HepG2 (cell line): ENCODE data around the gene UQCR11. TPM values are rescaled to one million over a fixed set of nuclear protein-coding genes. Genes with fewer than 3 reads are reported as not detected.

Source experiments
- CBFB ChIP-seq: sonication (generic); formaldehyde crosslinking; IDR thresholded peaks from 2 replicates; pipeline ENCODE4 v1.4.0; 2020; ENCODE audit warnings: missing genetic modification reagents
- CCAR2 ChIP-seq: fragments of 200-400 bp; formaldehyde crosslinking; optimal IDR thresholded peaks from 2 replicates; pipeline ENCODE3; 2018; ENCODE audit warnings: low read depth, mild to moderate bottlenecking, low read length, moderate library complexity
- FOXK2 ChIP-seq: fragments of 450-650 bp; IDR thresholded peaks from 2 replicates; pipeline ENCODE4 v1.6.1; 2016
- HNRNPUL1 ChIP-seq: fragments of 200-400 bp; formaldehyde crosslinking; IDR thresholded peaks from 2 replicates; pipeline ENCODE4 v1.6.1; 2017; ENCODE audit warnings: low read depth, mild to moderate bottlenecking, low read length, moderate library complexity
- ISL2 ChIP-seq: sonication (generic); formaldehyde crosslinking; IDR thresholded peaks from 2 replicates; pipeline ENCODE4 v1.5.0; 2020; ENCODE audit warnings: missing genetic modification reagents
- ZKSCAN5 ChIP-seq: sonication (generic); formaldehyde crosslinking; IDR thresholded peaks from 2 replicates; pipeline ENCODE4 v1.5.1; 2020; ENCODE audit warnings: mild to moderate bottlenecking, missing genetic modification reagents
- ZMYM4 ChIP-seq: sonication (generic); formaldehyde crosslinking; IDR thresholded peaks from 2 replicates; pipeline ENCODE4 v1.8.1; 2023; ENCODE audit warnings: mild to moderate bottlenecking, missing genetic modification reagents
- ZNF138 ChIP-seq: sonication (generic); formaldehyde crosslinking; IDR thresholded peaks from 2 replicates; pipeline ENCODE4 v1.5.0; 2020; ENCODE audit warnings: mild to moderate bottlenecking, low read depth, missing genetic modification reagents
- ZNF354B ChIP-seq: sonication (generic); formaldehyde crosslinking; IDR thresholded peaks from 2 replicates; pipeline ENCODE4 v1.8.0; 2022; ENCODE audit warnings: mild to moderate bottlenecking, missing genetic modification reagents
- ZNF543 ChIP-seq: sonication (generic); formaldehyde crosslinking; IDR thresholded peaks from 2 replicates; pipeline ENCODE4 v1.4.0; 2020; ENCODE audit warnings: mild to moderate bottlenecking, missing genetic modification reagents
- ZNF550 ChIP-seq: sonication (generic); formaldehyde crosslinking; IDR thresholded peaks from 2 replicates; pipeline ENCODE4 v1.4.0; 2020; ENCODE audit warnings: mild to moderate bottlenecking, missing genetic modification reagents, borderline replicate concordance
- polyA plus RNA-seq, 8 experiments: library from polyadenylated mRNA; depleted of rRNA in 3 of 8; stranded (reverse) in 7 of 8; unstranded in 1 of 8; fragments of >200 nt; fragmentation: Illumina TruSeq in 4 of 8; extraction: Trizol in 4 of 8; gene quantifications; 2 replicates each; pipeline versions ENCODE4 v1.2.1 to v1.2.3, GENCODE V29; 2011 to 2016; ENCODE audit warnings: low read depth in 4 of 8, missing spikeins in 1 of 8, mixed read lengths in 1 of 8; ENCODE audit not compliant: insufficient read depth in 1 of 8
- total RNA-seq, 5 experiments: library from RNA; depleted of rRNA; stranded (reverse); fragments of >200 nt; fragmentation: Illumina TruSeq; extraction: Trizol; gene quantifications; 2 replicates each; pipeline ENCODE4 v1.2.3, GENCODE V29; 2016; ENCODE audit warnings: low read depth in 1 of 5
- TF ChIP-seq, protein P1 (sequence below): sonication (generic); formaldehyde crosslinking; IDR thresholded peaks from 2 replicates; pipeline ENCODE4 v1.4.0; 2020; ENCODE audit warnings: mild to moderate bottlenecking, missing genetic modification reagents
- TF ChIP-seq, protein P2 (sequence below): sonication (generic); formaldehyde crosslinking; IDR thresholded peaks from 2 replicates; pipeline ENCODE4 v1.4.0; 2020; ENCODE audit warnings: mild to moderate bottlenecking, missing genetic modification reagents
- TF ChIP-seq, protein P3 (sequence below): sonication (generic); formaldehyde crosslinking; IDR thresholded peaks from 2 replicates; pipeline ENCODE4 v1.8.1; 2023; ENCODE audit warnings: mild to moderate bottlenecking, inconsistent platforms, moderate library complexity, missing genetic modification reagents, borderline replicate concordance
- TF ChIP-seq, protein P4 (sequence below): sonication (generic); formaldehyde crosslinking; IDR thresholded peaks from 2 replicates; pipeline ENCODE4 v1.5.1; 2020; ENCODE audit warnings: mild to moderate bottlenecking, moderate library complexity, missing genetic modification reagents
- TF ChIP-seq, protein P5 (sequence below): sonication (generic); formaldehyde crosslinking; IDR thresholded peaks from 2 replicates; pipeline ENCODE4 v1.5.1; 2020; ENCODE audit warnings: missing genetic modification reagents, mild to moderate bottlenecking, borderline replicate concordance
- TF ChIP-seq, protein P6 (sequence below): sonication (generic); formaldehyde crosslinking; IDR thresholded peaks from 2 replicates; pipeline ENCODE4 v1.8.1; 2023; ENCODE audit warnings: mild to moderate bottlenecking, moderate library complexity, missing genetic modification reagents
- TF ChIP-seq, protein P7 (sequence below): sonication (generic); formaldehyde crosslinking; IDR thresholded peaks from 2 replicates; pipeline ENCODE4 v1.5.0; 2020; ENCODE audit warnings: missing genetic modification reagents, mild to moderate bottlenecking, borderline replicate concordance

The UQCR11 gene
- total and polyA plus RNA-seq, 2 of the 13 experiments (the other 11 are each of a cell fraction or from before 2014, with no cell fraction given) = 125 to 214 TPM

DNA sequence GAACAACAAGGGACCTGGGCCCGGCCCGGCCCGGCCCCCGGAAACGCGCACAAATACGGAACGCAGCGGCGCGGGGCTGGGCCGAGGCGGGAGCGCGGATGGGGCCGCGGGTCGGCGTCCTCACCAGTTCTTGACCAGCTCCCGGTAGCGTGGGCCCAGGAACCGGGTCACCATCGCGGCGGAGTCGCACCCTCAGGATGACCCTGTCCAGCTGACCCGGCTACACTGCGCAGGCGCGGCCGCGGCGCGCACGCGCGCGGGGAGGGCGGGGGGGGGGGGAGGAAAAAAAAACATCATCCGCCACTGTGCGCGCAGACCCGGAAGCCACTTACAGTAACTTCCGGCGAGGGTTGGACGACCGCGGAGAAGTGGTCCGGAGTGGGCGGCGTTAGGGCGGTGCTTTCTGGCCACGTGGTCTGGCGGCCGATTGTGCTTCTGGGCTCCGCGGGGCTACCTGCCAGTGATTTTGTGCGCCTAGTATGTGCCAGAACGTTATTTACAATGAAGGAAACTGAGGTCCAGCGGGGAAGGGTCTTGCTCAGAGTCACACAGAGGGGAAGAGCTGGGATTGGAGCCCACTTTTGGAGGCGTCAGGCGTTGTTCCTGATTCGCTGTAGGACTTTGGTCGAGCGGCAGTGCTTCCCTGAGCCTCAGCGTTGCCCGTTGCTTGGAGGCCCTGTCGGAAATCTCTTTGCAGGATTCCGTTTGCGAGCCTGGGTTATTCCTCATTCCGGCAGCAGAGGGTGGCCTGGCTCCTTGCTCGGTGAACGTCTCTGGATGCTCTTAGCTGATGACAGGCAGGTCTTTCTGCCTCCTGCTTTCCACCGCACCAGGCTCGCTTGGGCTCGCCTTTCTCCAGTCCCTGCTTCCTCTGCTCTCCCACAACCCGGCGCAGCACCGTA lies at the start of gene UQCR11 (continued):
- TF ChIP-seq, protein P1, sequence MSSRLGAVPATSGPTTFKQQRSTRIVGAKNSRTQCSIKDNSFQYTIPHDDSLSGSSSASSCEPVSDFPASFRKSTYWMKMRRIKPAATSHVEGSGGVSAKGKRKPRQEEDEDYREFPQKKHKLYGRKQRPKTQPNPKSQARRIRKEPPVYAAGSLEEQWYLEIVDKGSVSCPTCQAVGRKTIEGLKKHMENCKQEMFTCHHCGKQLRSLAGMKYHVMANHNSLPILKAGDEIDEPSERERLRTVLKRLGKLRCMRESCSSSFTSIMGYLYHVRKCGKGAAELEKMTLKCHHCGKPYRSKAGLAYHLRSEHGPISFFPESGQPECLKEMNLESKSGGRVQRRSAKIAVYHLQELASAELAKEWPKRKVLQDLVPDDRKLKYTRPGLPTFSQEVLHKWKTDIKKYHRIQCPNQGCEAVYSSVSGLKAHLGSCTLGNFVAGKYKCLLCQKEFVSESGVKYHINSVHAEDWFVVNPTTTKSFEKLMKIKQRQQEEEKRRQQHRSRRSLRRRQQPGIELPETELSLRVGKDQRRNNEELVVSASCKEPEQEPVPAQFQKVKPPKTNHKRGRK = no peak
- TF ChIP-seq ZNF543 (no peak), ZNF354B (no peak), ZNF138 (0 out of 2 replicates have a peak, but pooled peaks have one; percentile 9), HNRNPUL1 (no peak), ZNF550 (no peak), ISL2 (peak; percentile 58; the same call in 1 of the 2 replicates), FOXK2 (no peak), CBFB (CRISPR knock-in tag) (peak; percentile 14; the same call in 1 of the 2 replicates), CCAR2 (no peak), ZKSCAN5 (CRISPR knock-in tag) (no peak), ZMYM4 (CRISPR knock-in tag) (no peak; the same call in 1 of the 2 replicates)
- TF ChIP-seq, protein P2, sequence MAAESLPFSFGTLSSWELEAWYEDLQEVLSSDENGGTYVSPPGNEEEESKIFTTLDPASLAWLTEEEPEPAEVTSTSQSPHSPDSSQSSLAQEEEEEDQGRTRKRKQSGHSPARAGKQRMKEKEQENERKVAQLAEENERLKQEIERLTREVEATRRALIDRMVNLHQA (CRISPR knock-in tag) = no peak
- TF ChIP-seq, protein P3, sequence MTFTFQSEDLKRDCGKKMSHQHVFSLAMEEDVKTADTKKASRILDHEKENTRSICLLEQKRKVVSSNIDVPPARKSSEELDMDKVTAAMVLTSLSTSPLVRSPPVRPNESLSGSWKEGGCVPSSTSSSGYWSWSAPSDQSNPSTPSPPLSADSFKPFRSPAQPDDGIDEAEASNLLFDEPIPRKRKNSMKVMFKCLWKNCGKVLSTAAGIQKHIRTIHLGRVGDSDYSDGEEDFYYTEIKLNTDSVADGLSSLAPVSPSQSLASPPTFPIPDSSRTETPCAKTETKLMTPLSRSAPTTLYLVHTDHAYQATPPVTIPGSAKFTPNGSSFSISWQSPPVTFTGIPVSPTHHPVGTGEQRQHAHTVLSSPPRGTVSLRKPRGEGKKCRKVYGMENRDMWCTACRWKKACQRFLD (CRISPR knock-in tag) = no peak
- TF ChIP-seq, protein P4, sequence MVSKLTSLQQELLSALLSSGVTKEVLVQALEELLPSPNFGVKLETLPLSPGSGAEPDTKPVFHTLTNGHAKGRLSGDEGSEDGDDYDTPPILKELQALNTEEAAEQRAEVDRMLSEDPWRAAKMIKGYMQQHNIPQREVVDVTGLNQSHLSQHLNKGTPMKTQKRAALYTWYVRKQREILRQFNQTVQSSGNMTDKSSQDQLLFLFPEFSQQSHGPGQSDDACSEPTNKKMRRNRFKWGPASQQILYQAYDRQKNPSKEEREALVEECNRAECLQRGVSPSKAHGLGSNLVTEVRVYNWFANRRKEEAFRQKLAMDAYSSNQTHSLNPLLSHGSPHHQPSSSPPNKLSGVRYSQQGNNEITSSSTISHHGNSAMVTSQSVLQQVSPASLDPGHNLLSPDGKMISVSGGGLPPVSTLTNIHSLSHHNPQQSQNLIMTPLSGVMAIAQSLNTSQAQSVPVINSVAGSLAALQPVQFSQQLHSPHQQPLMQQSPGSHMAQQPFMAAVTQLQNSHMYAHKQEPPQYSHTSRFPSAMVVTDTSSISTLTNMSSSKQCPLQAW = peak; percentile 84
- TF ChIP-seq, protein P5, sequence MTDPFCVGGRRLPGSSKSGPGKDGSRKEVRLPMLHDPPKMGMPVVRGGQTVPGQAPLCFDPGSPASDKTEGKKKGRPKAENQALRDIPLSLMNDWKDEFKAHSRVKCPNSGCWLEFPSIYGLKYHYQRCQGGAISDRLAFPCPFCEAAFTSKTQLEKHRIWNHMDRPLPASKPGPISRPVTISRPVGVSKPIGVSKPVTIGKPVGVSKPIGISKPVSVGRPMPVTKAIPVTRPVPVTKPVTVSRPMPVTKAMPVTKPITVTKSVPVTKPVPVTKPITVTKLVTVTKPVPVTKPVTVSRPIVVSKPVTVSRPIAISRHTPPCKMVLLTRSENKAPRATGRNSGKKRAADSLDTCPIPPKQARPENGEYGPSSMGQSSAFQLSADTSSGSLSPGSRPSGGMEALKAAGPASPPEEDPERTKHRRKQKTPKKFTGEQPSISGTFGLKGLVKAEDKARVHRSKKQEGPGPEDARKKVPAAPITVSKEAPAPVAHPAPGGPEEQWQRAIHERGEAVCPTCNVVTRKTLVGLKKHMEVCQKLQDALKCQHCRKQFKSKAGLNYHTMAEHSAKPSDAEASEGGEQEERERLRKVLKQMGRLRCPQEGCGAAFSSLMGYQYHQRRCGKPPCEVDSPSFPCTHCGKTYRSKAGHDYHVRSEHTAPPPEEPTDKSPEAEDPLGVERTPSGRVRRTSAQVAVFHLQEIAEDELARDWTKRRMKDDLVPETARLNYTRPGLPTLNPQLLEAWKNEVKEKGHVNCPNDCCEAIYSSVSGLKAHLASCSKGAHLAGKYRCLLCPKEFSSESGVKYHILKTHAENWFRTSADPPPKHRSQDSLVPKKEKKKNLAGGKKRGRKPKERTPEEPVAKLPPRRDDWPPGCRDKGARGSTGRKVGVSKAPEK = no peak
- TF ChIP-seq, protein P6, sequence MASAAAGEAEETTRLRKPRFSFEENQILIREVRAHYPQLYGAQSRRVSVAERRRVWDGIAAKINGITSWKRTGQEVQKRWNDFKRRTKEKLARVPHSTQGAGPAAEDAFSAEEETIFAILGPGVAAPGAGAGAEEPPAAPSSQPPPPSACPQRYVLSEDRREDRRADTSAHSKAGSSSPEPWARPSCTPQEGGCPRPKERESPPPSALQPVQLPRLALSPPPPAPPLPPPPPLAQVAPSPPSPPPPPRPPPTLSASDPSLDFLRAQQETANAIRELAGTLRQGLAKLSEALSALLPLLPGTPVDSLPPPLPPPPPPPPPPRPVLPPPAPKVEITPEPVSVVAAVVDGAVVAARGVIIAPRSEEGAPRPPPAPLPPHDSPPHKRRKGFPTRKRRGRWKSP (CRISPR knock-in tag) = no peak; the same call in 1 of the 2 replicates
- TF ChIP-seq, protein P7, sequence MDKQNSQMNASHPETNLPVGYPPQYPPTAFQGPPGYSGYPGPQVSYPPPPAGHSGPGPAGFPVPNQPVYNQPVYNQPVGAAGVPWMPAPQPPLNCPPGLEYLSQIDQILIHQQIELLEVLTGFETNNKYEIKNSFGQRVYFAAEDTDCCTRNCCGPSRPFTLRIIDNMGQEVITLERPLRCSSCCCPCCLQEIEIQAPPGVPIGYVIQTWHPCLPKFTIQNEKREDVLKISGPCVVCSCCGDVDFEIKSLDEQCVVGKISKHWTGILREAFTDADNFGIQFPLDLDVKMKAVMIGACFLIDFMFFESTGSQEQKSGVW (CRISPR knock-in tag) = no peak
